GM19043 (cell line): ENCODE results near the gene TMEM119.
A peak's percentile ranks its signal among the peaks of the same experiment; 100 is the strongest.
"Not testable (repeated sequence)": the region's sequence is repeated elsewhere in the genome, so short reads cannot be mapped to it uniquely, and the experiment has no call there.

Experiments used
- ATAC-seq: cut with Tn5 transposase; IDR thresholded peaks from one replicate; pipeline ENCODE4 v1.9.1; 2021; ENCODE audit warnings: low read depth; ENCODE audit not compliant: unreplicated experiment

The TMEM119 gene

GRCh38 chr12:108635201-108635996 is 37.5 kb upstream of the TMEM119 start:
- peak; percentile 54 for ATAC-seq

- ATAC-seq, result no peak
Measured at GRCh38 chr12:108634341-108634751, 36.5 kb upstream of the TMEM119 start.

GRCh38 chr12:108633534-108634248 is 35.8 kb upstream of the TMEM119 start, which contains the start of gene SELPLG:
Gene SELPLG, minus strand, starts transcription at chr12:108633894. Its CDS starts 9,587 bp downstream, at chr12:108624307.
- ATAC-seq, result peak; percentile 45

GRCh38 chr12:108633081-108633533 is 35.2 kb upstream of the TMEM119 start:
- ATAC-seq, result no peak

- ATAC-seq, result not testable (repeated sequence)
Measured at GRCh38 chr12:108631261-108631660, 33.4 kb upstream of the TMEM119 start.

- no peak for ATAC-seq
Measured at GRCh38 chr12:108630481-108631207, 32.8 kb upstream of the TMEM119 start.

- ATAC-seq, result no peak
Measured at GRCh38 chr12:108629824-108630476, 32.1 kb upstream of the TMEM119 start.

- ATAC-seq, result no peak
Measured at GRCh38 chr12:108629151-108629550, 31.3 kb upstream of the TMEM119 start.

- no peak for ATAC-seq
Measured at GRCh38 chr12:108627134-108627920, 29.4 kb upstream of the TMEM119 start.

GRCh38 chr12:108625228-108625627 is 27.3 kb upstream of the TMEM119 start:
- no peak for ATAC-seq

GRCh38 chr12:108623577-108623976 is 25.7 kb upstream of the TMEM119 start:
- ATAC-seq, result no peak

- no peak for ATAC-seq
Measured at GRCh38 chr12:108622921-108623514, 25.1 kb upstream of the TMEM119 start.

GRCh38 chr12:108622421-108622820 is 24.5 kb upstream of the TMEM119 start:
- ATAC-seq, result no peak

- ATAC-seq, result no peak
Measured at GRCh38 chr12:108621161-108621560, 23.3 kb upstream of the TMEM119 start.

GRCh38 chr12:108620236-108620879 is 22.5 kb upstream of the TMEM119 start:
- no peak for ATAC-seq

GRCh38 chr12:108619369-108620160 is 21.7 kb upstream of the TMEM119 start:
- ATAC-seq, result no peak

GRCh38 chr12:108618953-108619274 is 21.0 kb upstream of the TMEM119 start:
- ATAC-seq, result not testable (repeated sequence)
